SJCRH30 (cell line): ENCODE measurements around the gene ZFPM1. TPM values are rescaled to one million over a fixed set of nuclear protein-coding genes. Genes with fewer than 3 reads are reported as not detected.
A peak's percentile ranks its signal among the peaks of the same experiment; 100 is the strongest.

Source experiments
- DNase-seq, 2 experiments: peaks; one replicate each; pipeline ENCODE4 v3.0.0-alpha.2; 2015 to 2020
- H3K27ac ChIP-seq: fragments of 250-450 bp; sonication (Bioruptor Pico); 2 replicates; pipeline ENCODE4 v1.5.1; 2020; ENCODE audit warnings: mild to moderate bottlenecking, moderate library complexity
- H3K27me3 ChIP-seq: fragments of 250-450 bp; sonication (Bioruptor Pico); 2 replicates; pipeline ENCODE4 v1.5.1; 2020; ENCODE audit warnings: mild to moderate bottlenecking, moderate library complexity
- H3K36me3 ChIP-seq: fragments of 250-450 bp; sonication (Bioruptor Pico); 2 replicates; pipeline ENCODE4 v1.5.1; 2020; ENCODE audit warnings: mild to moderate bottlenecking, moderate library complexity
- H3K4me1 ChIP-seq: fragments of 250-450 bp; sonication (Bioruptor Pico); 2 replicates; pipeline ENCODE4 v1.5.1; 2020; ENCODE audit warnings: mild to moderate bottlenecking, moderate library complexity
- H3K4me3 ChIP-seq: fragments of 250-450 bp; sonication (Bioruptor Pico); 2 replicates; pipeline ENCODE4 v1.5.1; 2020; ENCODE audit warnings: mild to moderate bottlenecking, moderate library complexity
- H3K9me3 ChIP-seq: fragments of 250-450 bp; sonication (Bioruptor Pico); replicated peaks from 2 replicates; pipeline ENCODE4 v1.5.1; 2020; ENCODE audit warnings: mild to moderate bottlenecking, moderate library complexity
- total RNA-seq: library from RNA; depleted of rRNA; stranded (reverse); fragments of >200 nt; shearing (Covaris generic); gene quantifications from 2 replicates; pipeline ENCODE4 v1.2.3, GENCODE V29; 2014

ZFPM1 gene
- total RNA-seq, 1 experiment from 2014 or later = 0.85 TPM

- Histone ChIP-seq H3K27ac (no peak overlapping the region), H3K4me1 (no peaks in the 10 kb centered on the region; the same call in 1 of the 2 replicates), H3K9me3 (no peaks in the 10 kb centered on the region), H3K27me3 (no peaks in the 10 kb centered on the region), H3K4me3 (no peak overlapping the region), H3K36me3 (no peaks in the 10 kb centered on the region)
- no peak for DNase-seq
Observed at GRCh38 chr16:88494335-88495154, 41.5 kb downstream of the ZFPM1 start.

DNA sequence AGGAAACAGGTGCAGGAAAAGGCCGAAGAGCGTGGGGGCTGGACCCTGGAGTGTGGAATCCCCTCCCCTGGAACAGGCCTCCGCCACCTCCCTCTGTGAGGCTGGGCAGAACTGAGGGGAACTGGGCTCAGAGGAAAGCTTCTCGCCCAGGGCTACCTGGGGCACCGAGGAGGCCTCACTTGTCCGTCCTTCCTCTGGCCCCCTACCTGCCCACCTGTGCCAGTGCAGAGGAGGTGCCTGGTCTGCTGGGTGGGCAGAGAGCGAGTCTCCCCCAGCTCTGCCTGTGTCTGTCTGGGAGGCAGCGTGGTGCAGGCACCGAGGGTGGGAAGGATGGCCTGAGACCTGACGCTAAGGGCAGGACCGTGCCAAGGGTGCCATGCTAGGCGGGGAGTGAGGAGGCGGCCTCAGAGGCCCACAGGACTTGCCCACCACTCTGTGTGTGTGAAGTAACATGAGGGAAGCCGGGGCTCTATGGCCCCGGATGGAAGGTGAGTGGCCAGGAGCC, 42.2 kb downstream of the ZFPM1 start:
- H3K27me3 ChIP-seq = no peaks in the 10 kb centered on the region
- H3K36me3 ChIP-seq = no peaks in the 10 kb centered on the region
- H3K27ac ChIP-seq = no peak overlapping the region
- no peak for DNase-seq
- no peaks in the 10 kb centered on the region for H3K4me1 ChIP-seq
- H3K9me3 ChIP-seq = no peaks in the 10 kb centered on the region
- no peak overlapping the region for H3K4me3 ChIP-seq

GRCh38 chr16:88497561-88498462, 44.7 kb downstream of the ZFPM1 start:
- H3K4me1 ChIP-seq = no peaks in the 10 kb centered on the region
- H3K9me3 ChIP-seq = no peaks in the 10 kb centered on the region
- no peaks in the 10 kb centered on the region for H3K36me3 ChIP-seq
- H3K27ac ChIP-seq = no peak overlapping the region
- H3K27me3 ChIP-seq = no peaks in the 10 kb centered on the region
- no peak for DNase-seq
- H3K4me3 ChIP-seq = no peak overlapping the region

GRCh38 chr16:88498576-88499208, 45.6 kb downstream of the ZFPM1 start:
- Histone ChIP-seq H3K9me3 (no peaks in the 10 kb centered on the region), H3K27ac (no peak overlapping the region), H3K4me3 (no peak overlapping the region), H3K27me3 (no peaks in the 10 kb centered on the region), H3K4me1 (no peaks in the 10 kb centered on the region), H3K36me3 (no peaks in the 10 kb centered on the region)
- no peak for DNase-seq

DNA sequence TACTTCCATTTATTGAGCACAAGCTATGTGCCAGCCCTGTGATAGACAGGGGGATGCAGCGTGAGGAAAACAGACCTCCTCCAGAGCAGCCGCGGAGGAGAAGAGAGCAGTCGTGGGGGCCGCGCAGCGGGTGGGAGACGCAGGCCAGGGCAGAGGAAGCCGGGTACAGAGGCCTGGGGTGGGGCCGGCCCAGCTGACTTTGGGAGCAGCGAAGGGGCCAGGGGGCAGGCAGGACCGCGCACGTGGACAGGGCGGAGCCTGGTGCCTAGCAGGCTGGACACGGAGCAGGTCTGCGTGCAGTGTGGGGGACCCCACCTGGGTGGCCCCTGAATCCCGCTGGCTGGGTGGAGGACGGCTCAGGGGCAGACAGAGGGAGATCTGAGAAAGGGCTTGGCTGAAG, 46.2 kb downstream of the ZFPM1 start:
- no peak overlapping the region for H3K4me3 ChIP-seq
- no peak overlapping the region for H3K27ac ChIP-seq
- H3K9me3 ChIP-seq = no peaks in the 10 kb centered on the region
- no peaks in the 10 kb centered on the region for H3K4me1 ChIP-seq
- H3K27me3 ChIP-seq = no peaks in the 10 kb centered on the region
- DNase-seq = no peak
- no peaks in the 10 kb centered on the region for H3K36me3 ChIP-seq

DNA sequence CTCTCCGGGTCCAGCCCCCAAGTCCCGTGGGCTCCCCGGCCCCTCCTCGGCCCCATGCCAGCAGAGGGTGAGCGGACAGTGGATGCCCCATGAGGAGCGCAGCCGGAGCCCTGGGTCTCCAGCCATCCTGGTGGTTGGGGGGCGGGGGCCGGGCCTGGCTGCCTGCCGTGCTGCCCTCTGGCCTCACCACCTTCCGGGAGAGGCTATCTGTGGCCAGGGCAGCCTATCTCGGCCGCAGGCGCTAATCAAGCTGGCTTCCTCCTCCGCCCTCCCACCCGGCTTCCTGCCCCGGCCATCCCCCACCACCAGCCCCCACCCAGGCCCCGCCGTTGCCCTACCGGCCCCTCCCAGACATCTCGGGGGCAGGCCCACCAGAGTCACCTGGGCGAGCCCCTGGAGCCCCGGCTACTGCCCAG, 46.8 kb downstream of the ZFPM1 start:
- Histone ChIP-seq H3K27me3 (no peaks in the 10 kb centered on the region), H3K4me1 (no peaks in the 10 kb centered on the region; the same call in 1 of the 2 replicates), H3K27ac (no peak overlapping the region), H3K36me3 (no peaks in the 10 kb centered on the region), H3K4me3 (no peak overlapping the region), H3K9me3 (no peaks in the 10 kb centered on the region)
- DNase-seq = no peak

DNA sequence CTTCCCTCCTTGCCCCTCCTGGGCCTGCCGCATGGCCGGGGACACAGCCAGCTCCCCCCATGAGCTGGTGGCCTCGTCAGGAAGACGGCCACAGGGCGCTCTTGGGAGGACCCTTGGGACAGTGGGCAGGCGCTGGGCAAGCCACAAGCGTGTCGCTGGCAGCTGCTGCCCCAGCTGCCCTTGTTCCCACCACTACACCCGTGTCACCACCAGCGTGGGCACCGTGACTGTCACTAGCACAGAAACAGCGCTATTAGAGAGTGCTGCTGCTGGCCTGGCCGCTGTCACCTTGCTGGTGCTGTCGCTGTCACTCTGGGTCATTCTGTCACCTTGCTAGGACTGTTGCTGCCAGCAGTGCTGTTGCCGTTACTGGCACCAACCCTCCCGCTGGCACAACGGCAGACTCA, 47.2 kb downstream of the ZFPM1 start:
- no peaks in the 10 kb centered on the region for H3K27me3 ChIP-seq
- no peak overlapping the region for H3K4me3 ChIP-seq
- no peaks in the 10 kb centered on the region for H3K36me3 ChIP-seq
- no peaks in the 10 kb centered on the region for H3K9me3 ChIP-seq
- DNase-seq = no peak
- no peak overlapping the region for H3K27ac ChIP-seq
- H3K4me1 ChIP-seq = no peaks in the 10 kb centered on the region; the same call in 1 of the 2 replicates

DNA sequence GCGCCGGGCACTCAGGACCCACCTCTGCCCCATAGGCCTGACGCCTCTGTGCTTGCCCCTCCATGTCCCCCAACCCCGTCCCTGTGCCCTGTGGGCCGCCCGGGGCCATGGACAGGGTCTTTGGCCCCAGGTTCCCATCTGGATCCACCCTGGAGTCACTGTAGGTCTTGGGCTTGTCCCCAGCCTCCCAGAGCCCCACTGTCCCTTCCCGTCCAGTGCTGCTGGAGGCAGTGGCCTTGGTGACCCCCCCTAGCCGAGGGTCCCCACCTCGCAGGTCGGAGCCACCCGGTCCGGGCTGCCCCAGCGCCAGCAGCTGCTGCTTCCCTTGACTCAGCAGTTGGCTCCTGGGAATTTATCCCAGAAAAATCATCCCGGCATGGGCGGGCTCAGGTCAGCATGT, 49.3 kb downstream of the ZFPM1 start:
- no peaks in the 10 kb centered on the region for H3K36me3 ChIP-seq
- no peak overlapping the region for H3K4me3 ChIP-seq
- no peaks in the 10 kb centered on the region for H3K9me3 ChIP-seq
- no peak overlapping the region for H3K27ac ChIP-seq
- H3K27me3 ChIP-seq = no peaks in the 10 kb centered on the region
- DNase-seq = peak in 1 of 2 experiments; percentile 26
- H3K4me1 ChIP-seq = no peaks in the 10 kb centered on the region; the same call in 1 of the 2 replicates

DNA sequence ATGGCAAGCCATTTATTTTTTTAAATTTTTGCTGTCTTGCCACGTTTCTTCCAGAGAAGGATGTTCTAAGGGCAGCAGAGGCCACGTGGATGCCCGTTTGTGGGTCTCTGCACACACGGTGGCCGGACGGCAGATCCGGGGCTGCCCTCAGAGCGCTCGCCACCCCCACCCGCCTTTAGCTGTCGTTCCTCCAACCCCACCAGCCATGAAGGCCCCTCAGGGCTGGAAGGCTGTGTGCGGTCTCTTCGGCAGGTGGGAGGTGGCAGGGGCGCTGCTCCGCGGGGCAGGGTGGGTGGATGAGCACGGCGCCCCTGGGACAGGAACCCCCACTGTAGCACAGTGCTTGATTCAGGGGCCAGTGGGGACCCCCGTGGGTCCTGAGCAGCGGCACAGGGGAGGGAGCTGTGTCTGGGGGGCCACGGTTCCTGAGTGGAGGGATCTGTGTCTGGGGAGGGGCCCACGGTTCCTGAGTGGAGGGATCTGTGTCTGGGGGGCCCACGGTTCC, 49.7 kb downstream of the ZFPM1 start:
- no peaks in the 10 kb centered on the region for H3K27me3 ChIP-seq
- H3K27ac ChIP-seq = no peak overlapping the region
- H3K9me3 ChIP-seq = no peaks in the 10 kb centered on the region
- no peaks in the 10 kb centered on the region; the same call in 1 of the 2 replicates for H3K4me1 ChIP-seq
- peak in 1 of 2 experiments; percentile 22 for DNase-seq
- no peak overlapping the region for H3K4me3 ChIP-seq
- no peaks in the 10 kb centered on the region for H3K36me3 ChIP-seq

DNA sequence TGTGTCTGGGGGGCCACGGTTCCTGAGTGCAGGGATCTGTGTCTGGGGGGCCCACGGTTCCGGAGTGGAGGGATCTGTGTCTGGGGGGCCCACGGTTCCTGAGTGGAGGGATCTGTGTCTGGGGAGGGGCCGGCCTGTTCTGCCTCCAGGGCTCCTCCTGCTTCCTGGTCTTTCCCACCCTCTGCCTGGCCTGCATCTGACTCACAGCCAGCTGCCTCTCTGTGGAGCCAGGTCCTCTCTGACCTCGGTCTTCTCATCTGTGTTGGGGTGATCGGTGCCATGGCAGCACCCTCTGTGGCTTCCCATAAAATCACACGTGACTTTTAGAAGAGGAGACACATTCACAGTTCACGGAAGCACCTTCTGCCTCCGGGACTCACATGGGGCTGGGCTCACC, 50.3 kb downstream of the ZFPM1 start:
- no peak overlapping the region for H3K27ac ChIP-seq
- no peaks in the 10 kb centered on the region for H3K9me3 ChIP-seq
- H3K36me3 ChIP-seq = no peaks in the 10 kb centered on the region
- H3K27me3 ChIP-seq = no peaks in the 10 kb centered on the region
- H3K4me3 ChIP-seq = no peak overlapping the region
- peak in 1 of 2 experiments; percentile 14 for DNase-seq
- no peaks in the 10 kb centered on the region; the same call in 1 of the 2 replicates for H3K4me1 ChIP-seq

- no peaks in the 10 kb centered on the region for H3K27me3 ChIP-seq
- H3K27ac ChIP-seq = no peak overlapping the region
- no peaks in the 10 kb centered on the region for H3K9me3 ChIP-seq
- H3K36me3 ChIP-seq = no peaks in the 10 kb centered on the region
- no peak for DNase-seq
- H3K4me1 ChIP-seq = peaks cover 2% of the 10 kb centered on the region; the same call in 1 of the 2 replicates
- H3K4me3 ChIP-seq = no peak overlapping the region
Observed at GRCh38 chr16:88503771-88504488, 50.9 kb downstream of the ZFPM1 start.

- Histone ChIP-seq H3K27me3 (no peaks in the 10 kb centered on the region), H3K27ac (no peak overlapping the region), H3K9me3 (no peaks in the 10 kb centered on the region), H3K4me1 (peaks cover 10% of the 10 kb centered on the region; the same call in 1 of the 2 replicates), H3K36me3 (no peaks in the 10 kb centered on the region), H3K4me3 (no peak overlapping the region)
- peak; percentile 32 to 37 for DNase-seq
Observed at GRCh38 chr16:88504489-88505404, 51.7 kb downstream of the ZFPM1 start.
